HG02884 (cell line): Measurements from ENCODE around the gene WIPI1.
"Not testable (repeated sequence)": the region's sequence is repeated elsewhere in the genome, so short reads cannot be mapped to it uniquely, and the experiment has no call there.

Source experiments
- ATAC-seq: cut with Tn5 transposase; IDR thresholded peaks from one replicate; pipeline ENCODE4 v1.9.1; 2021; ENCODE audit warnings: mild to moderate bottlenecking, moderate library complexity; ENCODE audit not compliant: unreplicated experiment

The WIPI1 gene, protein sequence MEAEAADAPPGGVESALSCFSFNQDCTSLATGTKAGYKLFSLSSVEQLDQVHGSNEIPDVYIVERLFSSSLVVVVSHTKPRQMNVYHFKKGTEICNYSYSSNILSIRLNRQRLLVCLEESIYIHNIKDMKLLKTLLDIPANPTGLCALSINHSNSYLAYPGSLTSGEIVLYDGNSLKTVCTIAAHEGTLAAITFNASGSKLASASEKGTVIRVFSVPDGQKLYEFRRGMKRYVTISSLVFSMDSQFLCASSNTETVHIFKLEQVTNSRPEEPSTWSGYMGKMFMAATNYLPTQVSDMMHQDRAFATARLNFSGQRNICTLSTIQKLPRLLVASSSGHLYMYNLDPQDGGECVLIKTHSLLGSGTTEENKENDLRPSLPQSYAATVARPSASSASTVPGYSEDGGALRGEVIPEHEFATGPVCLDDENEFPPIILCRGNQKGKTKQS

GRCh38 chr17:68457168-68457538 lies at the start of gene WIPI1:
Gene WIPI1 (minus strand): TSS chr17:68457496. CDS start chr17:68457421, 75 bp downstream.
- peak; percentile 27 for ATAC-seq

DNA sequence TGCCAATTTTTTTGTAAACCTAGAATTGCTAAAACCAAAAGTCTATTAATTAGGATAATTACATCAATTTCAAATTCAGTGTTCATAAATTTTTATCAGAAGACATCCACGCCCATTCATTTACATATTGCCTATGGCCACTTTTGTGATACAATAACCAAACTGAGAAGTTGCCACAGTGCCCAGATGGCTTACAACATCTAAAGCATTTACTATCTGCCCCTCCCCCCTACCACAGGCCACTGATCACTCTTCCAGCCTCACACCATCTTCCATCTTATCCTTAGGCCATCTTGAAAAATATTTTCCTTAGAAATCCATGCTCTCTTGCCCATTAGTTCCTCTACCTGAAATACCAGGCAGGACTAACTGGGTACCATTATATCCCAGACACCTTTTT lies 48.7 kb upstream of the WIPI1 start:
- no peak for ATAC-seq

- ATAC-seq: no peak
Measured at GRCh38 chr17:68501074-68501473, 43.8 kb upstream of the WIPI1 start.

DNA sequence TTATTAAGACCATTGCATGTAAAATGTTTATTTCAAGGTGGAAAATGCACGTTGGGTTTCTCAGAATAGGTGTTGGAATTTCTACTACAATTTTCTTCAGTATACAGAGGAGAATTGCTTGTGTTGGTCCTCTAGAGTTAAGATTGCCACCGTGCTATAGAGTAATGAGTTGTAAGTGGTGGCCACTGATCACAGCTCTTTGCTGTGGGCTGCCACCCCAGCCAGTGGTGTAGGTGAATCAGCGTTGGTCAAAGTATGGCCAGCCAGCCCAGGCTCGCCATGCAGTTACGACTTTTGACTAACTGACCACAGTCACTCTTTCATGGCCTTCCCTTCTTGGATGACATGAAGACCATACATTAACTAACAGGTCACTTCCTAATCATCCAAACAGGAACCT lies 42.3 kb upstream of the WIPI1 start:
- no peak for ATAC-seq

DNA sequence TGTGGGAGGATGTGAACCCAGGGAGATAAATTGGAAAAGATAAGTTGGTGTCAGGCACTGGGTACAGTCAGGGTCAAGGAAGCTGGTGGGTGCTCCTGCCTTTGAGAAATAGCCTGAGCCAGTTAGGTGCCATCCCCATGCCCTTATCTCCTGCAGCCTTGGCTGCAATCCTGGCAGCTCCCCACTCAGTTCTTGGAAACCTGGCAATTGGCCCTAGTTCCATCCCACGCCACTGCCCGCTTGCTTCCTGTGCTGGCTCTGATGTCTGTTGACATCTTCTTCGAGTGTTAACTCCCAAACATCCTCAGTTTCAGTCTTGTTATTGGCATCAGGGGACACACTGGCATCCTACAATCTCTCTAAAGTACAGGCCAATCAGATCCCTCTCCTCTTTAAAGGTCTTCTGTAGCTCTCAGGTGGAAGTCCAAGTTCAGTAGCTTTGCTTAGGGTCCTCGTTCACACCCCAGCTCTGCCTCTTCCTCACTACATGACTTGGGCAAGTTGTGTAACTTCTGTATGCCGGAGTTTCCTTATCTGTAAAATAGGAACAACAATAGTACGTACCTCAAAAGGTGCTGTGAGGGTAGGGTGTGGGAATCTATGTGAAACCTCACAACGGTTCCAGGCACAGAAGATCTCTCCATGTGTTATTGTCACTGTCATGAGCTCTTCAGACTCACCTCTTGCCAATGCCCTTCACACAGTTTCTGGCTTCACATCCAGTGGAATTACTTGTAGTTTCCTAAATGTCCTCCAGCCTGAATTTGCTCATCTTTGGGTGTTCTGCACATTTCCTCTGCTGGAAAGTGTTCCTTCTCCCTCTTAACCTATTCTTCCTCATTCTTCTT lies 41.4 kb upstream of the WIPI1 start:
- peak; percentile 32 for ATAC-seq

DNA sequence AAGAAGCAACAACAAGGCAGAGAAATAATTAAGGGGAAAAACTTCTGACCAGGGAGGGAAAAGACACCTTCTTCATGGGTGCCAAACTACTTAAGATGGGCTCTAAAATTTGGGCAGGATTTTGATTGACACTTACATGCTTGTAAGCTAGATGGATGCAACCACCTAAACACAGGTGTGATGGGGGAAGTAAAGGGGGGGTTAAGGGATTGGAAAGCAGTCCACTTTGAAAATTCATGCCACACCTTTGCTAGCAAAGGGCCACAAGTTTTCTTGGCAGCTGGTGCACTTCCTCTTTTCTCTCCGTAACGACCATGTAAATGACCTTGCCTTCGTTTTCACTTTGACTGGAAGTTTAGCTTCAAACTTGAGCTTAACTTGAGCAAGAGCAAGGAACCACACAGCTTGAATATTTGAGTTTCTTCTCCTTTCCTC lies 40.6 kb upstream of the WIPI1 start:
- peak; percentile 95 for ATAC-seq

GRCh38 chr17:68495081-68495480 lies 37.8 kb upstream of the WIPI1 start:
- no peak for ATAC-seq

DNA sequence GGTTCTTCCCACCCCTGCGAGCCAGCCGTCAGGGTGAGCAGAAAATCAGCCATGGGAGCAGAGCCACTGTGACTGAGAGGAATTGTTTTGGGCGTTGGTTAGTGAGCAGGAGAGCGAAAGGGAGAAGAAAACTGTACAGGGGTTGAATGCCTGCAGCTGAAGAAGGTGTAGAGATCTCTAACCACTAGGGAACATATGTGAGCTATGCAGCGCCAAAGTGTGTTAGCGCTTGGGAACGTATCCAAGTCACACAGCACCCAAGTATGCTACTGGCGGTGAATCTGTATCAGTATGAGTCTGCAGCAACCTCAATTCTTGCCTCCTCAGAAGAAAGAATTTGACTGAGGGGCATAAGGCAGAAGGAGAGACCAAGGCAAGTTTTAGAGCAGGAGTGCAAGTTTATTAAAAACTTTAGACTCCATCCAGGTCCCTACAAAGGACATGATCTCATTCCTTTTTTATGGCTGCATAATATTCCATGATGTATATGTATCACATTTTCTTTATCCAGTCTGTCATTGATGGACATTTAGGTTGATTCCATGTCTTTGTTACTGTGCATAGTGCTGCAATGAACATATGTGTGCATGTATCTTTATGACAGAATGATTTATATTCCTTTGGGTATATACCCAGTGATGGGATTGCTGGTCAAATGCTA lies 35.2 kb upstream of the WIPI1 start:
- ATAC-seq: not testable (repeated sequence)

- ATAC-seq: no peak
Measured at GRCh38 chr17:68491381-68492231, 34.3 kb upstream of the WIPI1 start.

DNA sequence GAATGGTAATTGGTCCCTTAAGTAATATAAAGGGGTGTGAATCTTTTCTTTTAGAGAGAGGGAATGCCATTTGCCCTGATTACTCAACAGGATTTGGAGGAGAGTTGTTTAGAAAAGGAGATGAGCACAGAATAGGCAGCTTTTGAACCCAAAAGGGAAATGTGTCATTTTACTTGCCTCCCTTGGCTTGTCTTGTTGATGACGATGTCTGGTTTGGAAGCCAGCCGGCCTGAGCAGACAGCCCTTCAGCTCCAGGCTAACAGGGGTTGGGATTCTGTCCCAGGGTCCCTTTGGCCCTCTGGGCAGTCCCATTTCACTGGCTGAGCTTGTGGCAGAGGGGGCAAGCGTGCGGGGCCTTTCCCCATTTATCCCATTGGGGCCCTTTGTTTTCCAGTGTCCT lies 32.6 kb upstream of the WIPI1 start:
- ATAC-seq: no peak

GRCh38 chr17:68484458-68484857 lies 27.2 kb upstream of the WIPI1 start:
- no peak for ATAC-seq

- no peak for ATAC-seq
Measured at GRCh38 chr17:68482576-68483041, 25.3 kb upstream of the WIPI1 start.

- ATAC-seq: no peak
Measured at GRCh38 chr17:68480885-68481284, 23.6 kb upstream of the WIPI1 start.

DNA sequence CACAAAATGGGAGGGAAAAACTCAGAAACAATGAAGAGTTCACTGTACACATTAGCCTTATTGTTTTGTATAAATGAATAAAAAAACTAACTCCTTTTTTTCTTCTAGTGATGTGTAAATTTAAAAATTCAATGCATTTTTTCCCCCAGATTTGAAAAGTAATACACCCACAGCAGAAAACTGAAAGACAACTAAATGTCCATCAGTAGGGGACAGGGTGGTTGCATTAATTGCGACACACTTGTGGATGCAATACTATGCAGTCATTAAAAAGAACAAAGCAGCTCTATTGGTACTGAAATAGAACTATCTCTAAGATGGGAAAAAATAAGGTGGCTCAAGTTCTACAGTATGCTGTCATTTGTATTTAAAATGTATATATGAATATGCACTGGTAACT lies 13.7 kb upstream of the WIPI1 start:
- no peak for ATAC-seq

- no peak for ATAC-seq
Measured at GRCh38 chr17:68468788-68469187, 11.5 kb upstream of the WIPI1 start.

GRCh38 chr17:68468334-68468733 lies 11.0 kb upstream of the WIPI1 start:
- no peak for ATAC-seq

GRCh38 chr17:68463211-68464019 lies 6.1 kb upstream of the WIPI1 start:
- ATAC-seq: no peak

DNA sequence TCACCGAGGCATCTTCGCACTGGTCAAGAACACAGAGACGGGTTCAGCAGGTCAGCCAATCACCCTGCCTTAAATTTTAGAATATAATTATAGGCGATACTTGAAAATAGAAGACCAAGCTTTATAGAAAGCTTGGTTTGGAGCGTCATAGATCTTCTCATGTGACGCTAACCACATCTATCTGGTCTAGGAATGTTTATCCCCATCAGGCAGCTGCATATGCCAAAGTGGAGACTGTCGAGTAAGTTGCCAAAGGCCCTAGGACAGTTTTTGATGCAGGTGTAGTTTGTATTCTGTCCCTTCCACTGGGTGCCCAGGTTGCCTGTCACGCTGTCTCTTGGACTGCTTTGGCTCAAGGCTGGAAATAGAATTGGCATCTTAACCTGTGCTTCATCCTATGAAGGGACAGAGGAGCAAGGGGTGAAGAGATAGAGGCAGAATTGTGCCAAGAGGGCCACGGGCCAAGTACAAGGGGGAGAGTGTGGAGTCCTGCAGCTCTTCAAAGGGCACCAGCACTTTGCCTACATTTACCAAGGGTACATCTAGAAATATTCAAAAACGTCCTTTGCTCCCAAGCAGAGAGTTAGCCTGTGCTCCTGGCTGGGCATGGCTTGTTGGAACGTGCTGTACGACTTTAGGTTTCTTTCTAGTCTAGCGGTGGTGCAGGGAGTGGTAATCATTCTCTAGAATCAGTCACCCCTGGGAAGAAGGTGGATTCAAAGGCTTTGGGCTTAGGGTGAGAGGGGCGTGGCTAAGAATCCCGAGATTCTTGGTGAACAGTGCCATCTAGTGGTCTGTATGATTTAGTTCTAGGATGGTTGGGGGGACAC lies 5.3 kb upstream of the WIPI1 start:
- ATAC-seq: peak; percentile 32

GRCh38 chr17:68461589-68461988 lies 4.3 kb upstream of the WIPI1 start:
- no peak for ATAC-seq
